AG08396 (cell line): ENCODE data around the gene LEKR1.
"Not testable (repeated sequence)": the region's sequence is repeated elsewhere in the genome, so short reads cannot be mapped to it uniquely, and the experiment has no call there.

Experiments
- DNase-seq: peaks from one replicate; pipeline ENCODE4 v3.0.0; 2012; ENCODE audit warnings: low spot score, mixed read lengths

LEKR1 gene

GRCh38 chr3:156902916-156903315 lies 76.8 kb downstream of the LEKR1 start:
- DNase-seq, result no peak

DNA sequence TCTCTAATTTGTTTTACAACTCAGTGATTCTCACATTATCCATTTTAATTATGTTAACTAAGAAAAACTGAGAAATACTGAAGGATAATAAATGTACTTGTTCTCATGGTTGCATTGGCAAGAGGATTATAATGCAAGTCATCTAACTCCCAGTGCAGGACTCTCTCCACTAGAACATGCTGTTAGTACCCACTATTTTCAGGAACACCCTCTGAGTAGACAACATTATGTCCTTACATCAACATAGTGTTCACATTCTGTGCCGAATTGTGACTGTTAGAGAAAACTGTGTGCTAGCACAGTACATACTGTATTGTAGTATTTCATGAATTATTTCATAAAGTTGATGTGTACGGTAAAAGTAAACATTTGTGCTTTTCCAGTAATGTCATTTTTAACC lies 80.1 kb downstream of the LEKR1 start:
- DNase-seq, result no peak

- no peak for DNase-seq
Measured at GRCh38 chr3:156908398-156908797, 82.2 kb downstream of the LEKR1 start.

DNA sequence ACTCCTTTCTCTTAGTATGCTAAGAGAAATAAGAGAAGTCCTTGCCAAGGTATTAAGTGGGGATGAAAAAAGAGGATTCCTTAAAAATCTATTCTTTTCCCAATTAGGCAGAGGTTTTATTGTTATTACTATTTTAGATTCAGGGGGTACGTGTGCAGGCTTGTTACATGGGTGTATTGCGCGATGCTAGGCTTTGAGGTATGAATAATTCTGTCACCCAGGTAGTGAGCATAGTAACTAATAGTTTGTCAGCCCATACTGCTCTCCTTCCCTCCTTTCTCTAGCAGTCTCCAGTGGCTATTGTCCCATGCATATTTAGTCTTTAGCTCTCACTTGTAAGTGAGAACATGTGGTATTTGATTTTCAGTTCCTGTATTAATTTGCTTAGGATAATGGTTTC lies 83.9 kb downstream of the LEKR1 start:
- no peak for DNase-seq

DNA sequence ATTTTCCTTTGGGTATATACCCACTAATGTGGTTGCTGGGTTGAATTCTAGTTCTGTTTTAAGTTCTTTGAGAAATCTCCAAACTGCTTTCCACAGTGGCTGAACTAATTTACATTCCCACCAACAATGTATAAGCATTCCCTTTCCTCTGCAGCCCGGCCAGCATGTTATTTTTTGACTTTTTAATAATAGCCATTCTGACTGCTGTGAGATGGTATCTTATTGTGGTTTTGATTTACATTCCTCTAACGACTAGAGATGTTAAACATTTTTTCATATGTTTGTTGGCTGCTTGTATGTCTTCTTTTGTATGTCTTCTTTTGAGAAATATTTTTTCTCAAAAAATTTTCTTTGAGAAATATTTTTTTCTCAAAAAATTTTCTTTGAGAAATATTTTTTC lies 84.7 kb downstream of the LEKR1 start:
- not testable (repeated sequence) for DNase-seq

DNA sequence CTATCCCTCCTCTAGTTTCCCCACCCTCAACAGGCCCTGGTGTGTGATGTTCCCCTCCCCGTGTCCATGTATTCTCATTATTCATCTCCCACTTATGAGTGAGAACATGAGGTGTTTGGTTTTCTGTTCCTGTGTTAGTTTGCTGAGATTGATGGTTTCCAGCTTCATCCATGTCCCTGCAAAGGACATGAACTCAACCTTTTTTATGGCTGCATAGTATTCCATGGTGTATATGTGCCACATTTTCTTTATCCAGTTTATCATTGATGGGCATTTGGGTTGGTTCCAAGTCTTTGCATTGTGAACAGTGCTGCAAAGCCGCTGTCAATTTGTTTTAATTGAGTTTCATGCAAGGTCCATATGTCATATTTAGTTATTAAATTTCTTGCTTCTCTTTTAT lies 88.1 kb downstream of the LEKR1 start:
- not testable (repeated sequence) for DNase-seq

GRCh38 chr3:156915372-156915771 lies 89.2 kb downstream of the LEKR1 start:
- no peak for DNase-seq

GRCh38 chr3:156918746-156919145 lies 92.6 kb downstream of the LEKR1 start:
- DNase-seq, result no peak

GRCh38 chr3:156919818-156920217 lies 93.7 kb downstream of the LEKR1 start:
- DNase-seq, result no peak

- no peak for DNase-seq
Measured at GRCh38 chr3:156920399-156920798, 94.2 kb downstream of the LEKR1 start.

DNA sequence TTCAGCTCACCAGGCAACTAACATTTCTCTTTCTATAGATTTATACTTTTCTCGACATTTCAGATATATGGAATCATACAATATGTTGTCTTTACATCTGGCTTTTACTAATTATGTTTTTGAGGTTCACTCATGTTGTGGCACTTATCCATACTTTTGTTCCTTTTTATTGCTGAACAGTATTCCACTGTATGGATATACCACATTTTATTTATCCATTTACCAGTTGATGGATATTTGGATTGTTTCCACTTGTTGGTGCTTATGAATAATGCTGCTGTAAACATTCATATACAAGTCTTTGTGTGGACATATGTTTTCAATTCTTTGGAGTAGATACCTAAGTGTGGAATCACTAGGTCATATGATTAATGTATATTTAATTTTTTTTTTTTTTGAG lies 97.2 kb downstream of the LEKR1 start:
- DNase-seq, result no peak

DNA sequence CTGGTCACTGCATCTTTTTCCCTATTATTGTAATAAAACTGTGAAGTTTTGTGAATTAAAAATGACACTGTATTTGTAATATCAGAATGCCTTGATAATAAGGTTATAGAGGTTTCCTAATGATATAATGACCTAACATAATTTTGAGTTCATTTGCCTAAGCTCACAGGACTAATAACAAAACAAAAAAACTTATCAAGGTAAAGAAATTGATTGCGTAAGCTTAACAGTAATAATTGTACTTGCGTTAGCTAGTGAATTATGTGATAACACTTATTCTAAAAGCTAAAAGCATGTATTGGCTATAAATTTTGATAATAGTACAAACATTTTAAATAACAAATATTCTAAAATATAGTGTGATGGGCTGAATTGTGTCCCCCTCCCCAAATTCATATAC lies 112.6 kb downstream of the LEKR1 start:
- no peak for DNase-seq

GRCh38 chr3:156939315-156939714 lies 113.2 kb downstream of the LEKR1 start:
- no peak for DNase-seq

GRCh38 chr3:156941311-156941710 lies 115.2 kb downstream of the LEKR1 start:
- DNase-seq, result no peak

- DNase-seq, result no peak
Measured at GRCh38 chr3:156948402-156949210, 122.5 kb downstream of the LEKR1 start.

DNA sequence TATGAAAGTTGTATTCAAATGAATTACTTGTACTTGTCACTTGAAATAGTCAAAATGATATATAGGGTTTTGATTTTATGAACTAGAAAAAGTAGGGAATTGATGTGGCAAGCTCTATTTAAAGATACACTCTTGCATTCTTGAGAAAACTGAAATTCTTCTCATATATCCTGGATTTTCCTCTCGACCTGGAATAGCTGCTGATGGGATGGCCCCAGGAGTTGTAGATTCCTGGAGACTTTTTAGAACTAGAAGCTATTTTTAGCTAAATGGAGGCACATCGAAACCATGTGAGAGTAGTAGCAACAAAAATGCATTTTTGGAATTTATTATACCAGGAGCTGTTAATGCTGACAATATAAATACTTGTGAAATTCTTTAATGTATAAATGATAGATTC lies 125.9 kb downstream of the LEKR1 start:
- no peak for DNase-seq

DNA sequence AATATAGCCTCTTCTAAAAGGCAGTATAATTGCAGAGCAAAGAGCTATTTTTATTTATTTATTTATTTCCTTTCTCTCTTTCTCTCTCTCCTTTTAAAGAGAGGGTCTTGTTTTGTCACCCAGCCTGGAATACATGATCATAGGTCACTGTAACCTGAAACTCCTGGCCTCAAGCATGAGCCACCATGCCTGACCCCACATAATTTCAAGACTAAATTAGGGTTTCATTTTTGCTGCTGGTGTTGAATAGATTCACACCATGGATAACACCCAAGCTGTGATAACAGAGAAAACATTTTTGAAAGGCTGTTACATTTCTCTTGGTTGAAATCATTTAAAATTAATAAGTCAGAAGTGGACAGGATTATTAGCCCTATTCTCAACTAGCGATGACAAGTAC lies 131.6 kb downstream of the LEKR1 start:
- no peak for DNase-seq

DNA sequence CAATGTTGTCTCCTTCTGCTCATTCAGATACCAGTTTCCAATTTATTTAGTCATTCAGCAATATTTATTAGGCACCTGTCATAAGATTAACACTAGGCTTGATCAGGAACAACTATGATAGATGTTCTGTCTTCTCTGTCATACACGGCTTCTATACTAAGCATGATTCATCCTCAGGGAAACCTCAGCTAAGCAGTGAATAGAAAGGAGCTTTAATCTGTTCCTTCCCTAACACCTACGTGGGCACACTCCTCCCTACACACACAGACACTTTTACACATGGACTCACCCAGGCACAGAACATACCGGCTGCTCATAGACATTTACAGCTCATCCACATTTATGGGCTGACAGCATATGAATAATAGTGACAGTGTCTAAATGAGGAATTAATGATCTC lies 136.9 kb downstream of the LEKR1 start:
- DNase-seq, result no peak

- no peak for DNase-seq
Measured at GRCh38 chr3:156964577-156964976, 138.4 kb downstream of the LEKR1 start.

DNA sequence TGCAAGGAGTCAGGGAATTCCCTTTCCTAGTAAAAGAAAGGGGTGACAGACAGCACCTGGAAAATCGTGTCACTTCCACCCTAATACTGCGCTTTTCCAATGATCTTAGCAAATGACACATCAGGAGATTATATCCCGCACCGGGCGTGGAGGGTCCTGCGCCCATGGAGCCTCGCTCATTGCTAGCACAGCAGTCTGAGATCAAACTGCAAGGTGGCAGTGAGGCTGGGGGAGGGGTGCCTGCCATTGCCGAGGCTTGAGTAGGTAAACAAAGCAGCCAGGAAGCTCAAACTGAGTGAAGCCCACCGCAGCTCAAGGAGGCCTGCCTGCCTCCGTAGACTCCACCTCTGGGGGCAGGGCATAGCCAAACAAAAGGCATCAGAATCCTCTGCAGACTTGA lies 140.2 kb downstream of the LEKR1 start:
- not testable (repeated sequence) for DNase-seq

DNA sequence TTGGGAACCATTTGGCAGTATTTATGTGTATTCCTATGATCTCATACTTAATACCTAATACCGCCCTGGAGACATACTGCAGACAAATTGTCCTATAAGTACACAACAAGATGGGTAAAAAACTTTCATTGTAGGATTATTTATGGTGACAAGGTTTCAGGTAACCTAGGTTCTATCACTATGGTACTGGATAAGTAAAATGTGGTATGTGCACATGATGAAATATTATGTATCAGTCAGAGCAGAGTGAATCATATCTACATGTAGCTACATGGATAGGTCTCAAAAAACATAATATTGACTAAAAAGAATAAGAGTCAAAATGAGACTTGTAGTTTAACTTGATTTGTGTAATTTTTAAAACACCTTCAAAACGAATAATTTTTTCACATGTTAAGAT lies 147.8 kb downstream of the LEKR1 start:
- no peak for DNase-seq

GRCh38 chr3:156974931-156975330 lies 148.8 kb downstream of the LEKR1 start:
- no peak for DNase-seq

GRCh38 chr3:156975721-156976120 lies 149.6 kb downstream of the LEKR1 start:
- no peak for DNase-seq

GRCh38 chr3:156976933-156977332 lies 150.8 kb downstream of the LEKR1 start:
- DNase-seq, result no peak
